ENCODE results near the gene GPR139.

The GPR139 gene

DNA sequence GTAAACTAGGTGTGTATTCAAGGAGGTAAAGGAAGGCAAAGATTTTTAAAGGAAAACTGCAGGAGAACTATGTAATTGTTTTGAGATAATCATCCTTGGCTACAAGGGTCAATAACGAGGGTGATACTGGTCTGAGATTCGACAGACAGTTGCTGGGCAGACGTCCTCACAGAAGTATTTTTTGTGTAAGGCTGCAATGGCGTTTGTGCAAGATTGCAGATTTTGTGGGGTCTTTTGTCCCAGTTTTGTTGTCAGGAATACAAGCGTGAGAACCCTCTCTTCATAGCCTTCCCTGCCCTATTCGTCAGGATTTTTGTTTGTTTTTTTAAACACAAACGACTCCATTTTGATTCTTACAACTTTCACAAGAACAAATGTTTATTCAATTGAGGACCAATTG lies 57.5 kb downstream of the GPR139 start:
- no peak overlapping the region for H3K9ac ChIP-seq (ENCODE audit: low read depth, low read length)
- no peaks in the 10 kb centered on the region for H3K27me3 ChIP-seq (ENCODE audit: control insufficient read depth, insufficient read depth, low read length)
- H3K4me2 ChIP-seq (ENCODE audit: low read length), result no peak overlapping the region
- H3K4me1 ChIP-seq (ENCODE audit: control insufficient read depth, insufficient read depth, low read length), result no peaks in the 10 kb centered on the region
- H3K36me3 ChIP-seq (ENCODE audit: insufficient read depth, low read length), result no peaks in the 10 kb centered on the region
- H3K9me3 ChIP-seq (replicated peaks; ENCODE audit: low read length), result no peaks in the 10 kb centered on the region
- no peak overlapping the region for H3K4me3 ChIP-seq (ENCODE audit: low read length)

GRCh38 chr16:20004931-20005330 lies 68.8 kb downstream of the GPR139 start:
- H3K9me3 ChIP-seq (replicated peaks; ENCODE audit: low read length), result no peaks in the 10 kb centered on the region
- H3K36me3 ChIP-seq (ENCODE audit: insufficient read depth, low read length), result no peaks in the 10 kb centered on the region
- no peaks in the 10 kb centered on the region for H3K27me3 ChIP-seq (ENCODE audit: control insufficient read depth, insufficient read depth, low read length)
- no peak overlapping the region for H3K9ac ChIP-seq (ENCODE audit: low read depth, low read length)
- no peak overlapping the region for H3K4me2 ChIP-seq (ENCODE audit: low read length)
- H3K4me1 ChIP-seq (ENCODE audit: control insufficient read depth, insufficient read depth, low read length), result no peaks in the 10 kb centered on the region
- H3K4me3 ChIP-seq (ENCODE audit: low read length), result no peak overlapping the region

- Histone ChIP-seq H3K4me2 (ENCODE audit: low read length) (no peak overlapping the region), H3K4me3 (ENCODE audit: low read length) (no peak overlapping the region), H3K36me3 (ENCODE audit: insufficient read depth, low read length) (no peaks in the 10 kb centered on the region), H3K9ac (ENCODE audit: low read depth, low read length) (no peak overlapping the region), H3K4me1 (ENCODE audit: control insufficient read depth, insufficient read depth, low read length) (no peaks in the 10 kb centered on the region), H3K9me3 (replicated peaks; ENCODE audit: low read length) (no peaks in the 10 kb centered on the region), H3K27me3 (ENCODE audit: control insufficient read depth, insufficient read depth, low read length) (no peaks in the 10 kb centered on the region)
Measured at GRCh38 chr16:20002936-20003335, 70.8 kb downstream of the GPR139 start.

GRCh38 chr16:20001856-20002707 lies 71.6 kb downstream of the GPR139 start:
- Histone ChIP-seq H3K36me3 (ENCODE audit: insufficient read depth, low read length) (no peaks in the 10 kb centered on the region), H3K9ac (ENCODE audit: low read depth, low read length) (no peak overlapping the region), H3K4me2 (ENCODE audit: low read length) (no peak overlapping the region), H3K27me3 (ENCODE audit: control insufficient read depth, insufficient read depth, low read length) (no peaks in the 10 kb centered on the region), H3K4me3 (ENCODE audit: low read length) (no peak overlapping the region), H3K9me3 (replicated peaks; ENCODE audit: low read length) (no peaks in the 10 kb centered on the region), H3K4me1 (ENCODE audit: control insufficient read depth, insufficient read depth, low read length) (no peaks in the 10 kb centered on the region)

DNA sequence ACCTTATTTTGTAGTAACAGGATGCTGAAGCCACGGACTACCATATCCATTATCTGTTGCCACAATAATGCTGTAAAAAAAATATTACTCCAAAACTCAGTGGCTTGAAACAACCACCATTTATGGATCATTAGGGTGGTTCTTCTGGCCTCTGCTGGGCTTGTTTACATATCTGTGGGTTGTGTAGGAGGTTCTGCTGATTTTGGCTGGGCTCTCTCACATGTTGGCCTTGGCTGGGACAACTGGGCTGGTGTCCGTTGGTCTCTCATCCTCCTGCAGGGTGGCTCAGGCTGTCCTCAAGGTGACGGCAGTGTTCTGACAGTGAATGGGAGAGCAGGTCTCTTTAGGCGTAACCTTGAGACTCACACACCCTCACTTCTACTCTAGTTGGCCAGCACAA lies 76.0 kb downstream of the GPR139 start:
- Histone ChIP-seq H3K36me3 (ENCODE audit: insufficient read depth, low read length) (no peaks in the 10 kb centered on the region), H3K9ac (ENCODE audit: low read depth, low read length) (no peak overlapping the region), H3K4me2 (ENCODE audit: low read length) (no peak overlapping the region), H3K9me3 (replicated peaks; ENCODE audit: low read length) (no peaks in the 10 kb centered on the region), H3K4me3 (ENCODE audit: low read length) (no peak overlapping the region), H3K27me3 (ENCODE audit: control insufficient read depth, insufficient read depth, low read length) (no peaks in the 10 kb centered on the region), H3K4me1 (ENCODE audit: control insufficient read depth, insufficient read depth, low read length) (no peaks in the 10 kb centered on the region)

DNA sequence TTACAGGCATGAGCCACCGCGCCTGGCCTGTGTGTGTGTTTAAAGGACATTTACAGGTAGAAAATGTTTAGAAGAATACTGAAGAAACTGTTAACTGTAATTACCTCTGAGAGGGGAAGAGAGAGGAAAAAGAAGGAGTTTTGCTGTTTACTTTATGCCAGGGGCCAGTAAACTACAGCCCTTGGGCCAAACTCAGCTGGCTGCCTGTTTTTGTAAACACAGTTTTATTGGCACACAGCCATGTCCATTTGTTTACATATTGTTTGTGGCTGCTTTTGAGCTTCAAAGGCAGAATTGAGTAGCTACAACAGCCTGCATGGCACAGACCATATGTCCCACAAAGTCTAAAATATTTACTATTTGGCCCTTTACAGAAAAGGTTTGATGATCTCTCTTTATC lies 76.4 kb downstream of the GPR139 start:
- H3K27me3 ChIP-seq (ENCODE audit: control insufficient read depth, insufficient read depth, low read length), result no peaks in the 10 kb centered on the region
- H3K4me3 ChIP-seq (ENCODE audit: low read length), result no peak overlapping the region
- H3K36me3 ChIP-seq (ENCODE audit: insufficient read depth, low read length), result no peaks in the 10 kb centered on the region
- no peaks in the 10 kb centered on the region for H3K4me1 ChIP-seq (ENCODE audit: control insufficient read depth, insufficient read depth, low read length)
- no peak overlapping the region for H3K9ac ChIP-seq (ENCODE audit: low read depth, low read length)
- no peaks in the 10 kb centered on the region for H3K9me3 ChIP-seq (replicated peaks; ENCODE audit: low read length)
- no peak overlapping the region for H3K4me2 ChIP-seq (ENCODE audit: low read length)

DNA sequence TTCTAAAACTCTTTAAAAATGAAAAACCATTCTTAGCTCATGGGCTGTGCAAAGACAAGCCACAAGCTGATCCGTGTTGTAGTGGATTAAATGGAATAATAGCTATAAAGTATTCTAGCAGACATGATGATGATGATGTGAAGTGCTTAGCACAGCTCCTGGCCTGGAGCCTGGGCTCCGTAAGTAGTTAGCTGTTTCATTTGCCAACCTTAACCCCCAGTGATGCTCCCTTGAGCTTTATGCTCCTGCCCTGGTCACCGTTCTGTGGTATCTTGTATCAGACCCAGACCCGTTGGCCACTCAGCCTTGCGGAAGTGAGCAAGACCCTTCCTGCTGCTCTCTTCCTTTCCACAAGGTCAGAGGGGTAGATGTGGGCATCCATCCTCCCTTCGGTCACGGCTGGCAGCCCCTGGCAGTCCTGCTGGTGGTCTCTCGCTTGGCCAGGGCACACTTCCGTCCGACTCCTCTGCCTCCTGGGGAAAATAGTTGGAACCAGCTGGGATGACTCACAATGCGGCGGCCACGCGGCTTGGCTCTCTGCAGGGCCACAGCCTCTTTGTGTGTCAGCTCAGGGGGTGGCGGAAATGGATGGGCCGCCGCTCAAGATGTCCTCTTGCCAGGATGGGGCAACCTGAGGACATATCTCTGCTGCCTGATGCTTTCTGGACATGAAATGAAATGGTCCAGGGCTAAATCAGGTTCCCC lies 79.1 kb downstream of the GPR139 start:
- H3K9ac ChIP-seq (ENCODE audit: low read depth, low read length), result no peak overlapping the region
- H3K4me2 ChIP-seq (ENCODE audit: low read length), result no peak overlapping the region
- H3K4me3 ChIP-seq (ENCODE audit: low read length), result no peak overlapping the region
- no peaks in the 10 kb centered on the region for H3K9me3 ChIP-seq (replicated peaks; ENCODE audit: low read length)
- no peaks in the 10 kb centered on the region for H3K4me1 ChIP-seq (ENCODE audit: control insufficient read depth, insufficient read depth, low read length)
- H3K36me3 ChIP-seq (ENCODE audit: insufficient read depth, low read length), result no peaks in the 10 kb centered on the region
- H3K27me3 ChIP-seq (ENCODE audit: control insufficient read depth, insufficient read depth, low read length), result no peaks in the 10 kb centered on the region

GRCh38 chr16:19991614-19992013 lies 82.1 kb downstream of the GPR139 start:
- H3K4me1 ChIP-seq (ENCODE audit: control insufficient read depth, insufficient read depth, low read length), result no peaks in the 10 kb centered on the region
- no peaks in the 10 kb centered on the region for H3K36me3 ChIP-seq (ENCODE audit: insufficient read depth, low read length)
- no peak overlapping the region for H3K9ac ChIP-seq (ENCODE audit: low read depth, low read length)
- H3K4me2 ChIP-seq (ENCODE audit: low read length), result no peak overlapping the region
- no peaks in the 10 kb centered on the region for H3K27me3 ChIP-seq (ENCODE audit: control insufficient read depth, insufficient read depth, low read length)
- no peak overlapping the region for H3K4me3 ChIP-seq (ENCODE audit: low read length)
- H3K9me3 ChIP-seq (replicated peaks; ENCODE audit: low read length), result no peaks in the 10 kb centered on the region

DNA sequence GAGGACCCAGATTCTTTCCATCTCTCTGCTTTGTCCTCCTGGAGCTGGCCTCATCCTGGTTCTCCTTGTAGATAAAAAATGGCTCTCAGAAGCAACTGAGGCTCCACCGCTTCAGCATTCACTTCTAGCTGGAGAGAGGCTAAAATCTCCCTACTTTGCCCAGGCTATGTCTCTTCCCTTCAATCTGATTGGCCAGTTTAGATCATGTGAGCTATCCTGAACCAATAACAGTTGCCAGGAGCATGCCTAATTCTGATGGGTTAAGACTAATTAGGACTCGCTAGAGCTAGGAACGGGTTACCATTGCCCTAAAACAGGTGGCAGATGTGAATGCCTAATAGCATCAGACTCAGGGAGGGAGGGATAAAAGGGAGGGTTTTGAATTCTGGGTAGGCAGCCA lies 89.6 kb downstream of the GPR139 start:
- Histone ChIP-seq H3K4me3 (ENCODE audit: low read length) (no peak overlapping the region), H3K4me1 (ENCODE audit: control insufficient read depth, insufficient read depth, low read length) (no peaks in the 10 kb centered on the region), H3K4me2 (ENCODE audit: low read length) (no peak overlapping the region), H3K27me3 (ENCODE audit: control insufficient read depth, insufficient read depth, low read length) (no peaks in the 10 kb centered on the region), H3K9ac (ENCODE audit: low read depth, low read length) (no peak overlapping the region), H3K9me3 (replicated peaks; ENCODE audit: low read length) (no peaks in the 10 kb centered on the region), H3K36me3 (ENCODE audit: insufficient read depth, low read length) (no peaks in the 10 kb centered on the region)

Measured in skeletal muscle satellite cell (primary cell).